Measurements from ENCODE around the gene SLC35A5.
"Not testable (repeated sequence)": the region's sequence is repeated elsewhere in the genome, so short reads cannot be mapped to it uniquely, and the experiment has no call there.

The SLC35A5 gene

GRCh38 chr3:112561734-112562529 is at the start of gene SLC35A5, which contains the start of gene ATG3:
TSS of gene SLC35A5 (plus strand) at chr3:112562045. CDS start at chr3:112563404, 1,359 bp downstream.
TSS of gene ATG3 (minus strand) at chr3:112561962. CDS start at chr3:112561528, 434 bp downstream.
- peak; percentile 84 for FAIRE-seq
- DNase-seq (ENCODE audit: low spot score) = peak; percentile 97

- DNase-seq (ENCODE audit: low spot score) = no peak
- no peak for FAIRE-seq
Measured at GRCh38 chr3:112512320-112512719, 49.5 kb upstream of the SLC35A5 start.

- no peak for FAIRE-seq
Measured at GRCh38 chr3:112514527-112515128, 47.2 kb upstream of the SLC35A5 start.

GRCh38 chr3:112518970-112519369 is 42.9 kb upstream of the SLC35A5 start:
- DNase-seq (ENCODE audit: low spot score); FAIRE-seq: not testable (repeated sequence)

More at GRCh38 chr3:112514527-112515128, 47.2 kb upstream of the SLC35A5 start:
- no peak for DNase-seq (ENCODE audit: low spot score)

GRCh38 chr3:112519424-112520001 is 42.3 kb upstream of the SLC35A5 start:
- FAIRE-seq = peak; percentile 76
- peak; percentile 61 for DNase-seq (ENCODE audit: low spot score)

- DNase-seq (ENCODE audit: low spot score); FAIRE-seq: not testable (repeated sequence)
Measured at GRCh38 chr3:112524127-112524526, 37.7 kb upstream of the SLC35A5 start.

- FAIRE-seq (no peak), DNase-seq (ENCODE audit: low spot score) (no peak)
Measured at GRCh38 chr3:112530573-112530972, 31.3 kb upstream of the SLC35A5 start.

- DNase-seq (ENCODE audit: low spot score) (peak; percentile 16), FAIRE-seq (peak; percentile 83)
Measured at GRCh38 chr3:112531358-112531781, 30.5 kb upstream of the SLC35A5 start.

GRCh38 chr3:112539825-112540650 is 21.8 kb upstream of the SLC35A5 start:
- FAIRE-seq (no peak), DNase-seq (ENCODE audit: low spot score) (no peak)

- FAIRE-seq (no peak), DNase-seq (ENCODE audit: low spot score) (no peak)
Measured at GRCh38 chr3:112546216-112546759, 15.6 kb upstream of the SLC35A5 start.

- DNase-seq (ENCODE audit: low spot score) (no peak), FAIRE-seq (no peak)
Measured at GRCh38 chr3:112550859-112551258, 11.0 kb upstream of the SLC35A5 start.

- FAIRE-seq = no peak
- DNase-seq (ENCODE audit: low spot score) = no peak
Measured at GRCh38 chr3:112555535-112556170, 6.2 kb upstream of the SLC35A5 start.

- DNase-seq (ENCODE audit: low spot score) = no peak
- FAIRE-seq = no peak
Measured at GRCh38 chr3:112557976-112558375, 3.9 kb upstream of the SLC35A5 start.

GRCh38 chr3:112560307-112560706 is 1.5 kb upstream of the SLC35A5 start:
- DNase-seq (ENCODE audit: low spot score) (no peak), FAIRE-seq (no peak)

GRCh38 chr3:112560721-112561483 is 943 bp upstream of the SLC35A5 start:
- FAIRE-seq (no peak), DNase-seq (ENCODE audit: low spot score) (peak; percentile 66)

GRCh38 chr3:112561484-112561733 is 436 bp upstream of the SLC35A5 start:
- DNase-seq (ENCODE audit: low spot score) (no peak), FAIRE-seq (no peak)

GRCh38 chr3:112564247-112564939 is 2.5 kb downstream of the SLC35A5 start:
- DNase-seq (ENCODE audit: low spot score); FAIRE-seq: not testable (repeated sequence)

- FAIRE-seq = no peak
- DNase-seq (ENCODE audit: low spot score) = no peak
Measured at GRCh38 chr3:112564940-112565305, 3.1 kb downstream of the SLC35A5 start.

GRCh38 chr3:112568642-112569041 is 6.8 kb downstream of the SLC35A5 start:
- FAIRE-seq (peak; percentile 21), DNase-seq (ENCODE audit: low spot score) (peak; percentile 23)

All from RCC 7860 (cell line).